GM19452 (cell line): ENCODE measurements around the gene PRODH2.

Source experiments
- ATAC-seq: cut with Tn5 transposase; IDR thresholded peaks from one replicate; pipeline ENCODE4 v1.9.1; 2021; ENCODE audit not compliant: unreplicated experiment

Gene PRODH2, protein sequence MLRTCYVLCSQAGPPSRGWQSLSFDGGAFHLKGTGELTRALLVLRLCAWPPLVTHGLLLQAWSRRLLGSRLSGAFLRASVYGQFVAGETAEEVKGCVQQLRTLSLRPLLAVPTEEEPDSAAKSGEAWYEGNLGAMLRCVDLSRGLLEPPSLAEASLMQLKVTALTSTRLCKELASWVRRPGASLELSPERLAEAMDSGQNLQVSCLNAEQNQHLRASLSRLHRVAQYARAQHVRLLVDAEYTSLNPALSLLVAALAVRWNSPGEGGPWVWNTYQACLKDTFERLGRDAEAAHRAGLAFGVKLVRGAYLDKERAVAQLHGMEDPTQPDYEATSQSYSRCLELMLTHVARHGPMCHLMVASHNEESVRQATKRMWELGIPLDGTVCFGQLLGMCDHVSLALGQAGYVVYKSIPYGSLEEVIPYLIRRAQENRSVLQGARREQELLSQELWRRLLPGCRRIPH

DNA sequence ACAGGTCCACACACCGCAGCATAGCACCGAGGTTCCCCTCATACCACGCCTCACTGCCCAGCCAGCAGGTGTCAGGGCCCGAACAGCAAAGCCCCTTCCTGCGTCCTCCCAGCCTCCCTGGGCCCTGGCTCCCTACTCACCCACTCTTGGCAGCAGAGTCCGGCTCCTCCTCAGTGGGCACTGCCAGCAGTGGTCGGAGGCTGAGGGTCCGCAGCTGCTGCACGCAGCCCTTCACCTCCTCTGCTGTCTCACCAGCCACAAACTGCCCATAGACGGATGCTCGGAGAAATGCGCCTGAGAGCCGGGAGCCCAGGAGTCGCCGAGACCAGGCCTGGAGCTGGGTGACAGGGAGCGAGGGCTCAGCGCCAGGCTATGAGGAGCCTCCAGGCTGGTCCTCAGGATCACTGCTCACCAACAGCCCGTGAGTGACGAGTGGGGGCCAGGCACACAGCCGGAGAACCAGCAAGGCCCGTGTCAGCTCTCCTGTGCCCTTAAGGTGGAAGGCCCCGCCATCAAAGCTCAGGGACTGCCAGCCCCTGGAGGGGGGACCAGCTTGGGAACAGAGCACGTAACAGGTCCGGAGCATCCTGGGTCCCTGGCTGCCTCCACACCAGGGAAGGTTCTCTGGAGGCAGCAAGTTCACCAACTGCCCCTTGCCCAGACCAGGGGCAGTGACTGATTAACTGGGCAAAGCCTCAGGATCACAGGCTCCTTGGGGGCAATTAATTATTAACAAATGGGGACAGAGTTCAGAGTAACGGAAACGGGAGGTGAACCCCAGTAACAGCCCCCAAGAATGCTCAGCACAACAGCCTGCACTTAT lies at the start of gene PRODH2:
TSS of gene PRODH2 (minus strand) at position 626 of the 823 bp plus-strand sequence. CDS start at position 586, 40 bp downstream.
- ATAC-seq: no peak

DNA sequence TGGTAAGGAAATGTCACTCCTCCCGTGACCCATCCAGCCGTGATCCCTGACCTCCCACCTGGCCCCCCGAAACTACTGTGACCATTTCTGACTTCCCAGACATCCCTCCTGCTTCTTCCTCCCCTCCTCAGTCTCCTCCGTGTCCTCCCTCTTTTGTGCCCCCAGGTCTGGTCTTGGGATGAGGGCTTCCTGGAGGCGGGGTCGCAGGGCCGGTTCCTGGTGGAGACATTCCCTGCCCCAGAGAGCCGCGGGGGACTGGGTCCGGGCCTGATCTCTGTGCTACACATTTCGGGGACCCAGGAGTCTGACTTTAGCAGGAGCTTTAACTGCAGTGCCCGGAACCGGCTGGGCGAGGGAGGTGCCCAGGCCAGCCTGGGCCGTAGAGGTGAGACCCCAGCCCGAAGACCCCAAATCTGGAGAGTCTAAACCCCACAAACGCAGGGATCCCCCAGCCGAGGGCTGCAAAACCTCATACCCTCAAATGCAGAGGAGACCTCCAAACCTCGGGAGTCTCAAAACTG lies 49.1 kb upstream of the PRODH2 start:
- ATAC-seq: no peak

DNA sequence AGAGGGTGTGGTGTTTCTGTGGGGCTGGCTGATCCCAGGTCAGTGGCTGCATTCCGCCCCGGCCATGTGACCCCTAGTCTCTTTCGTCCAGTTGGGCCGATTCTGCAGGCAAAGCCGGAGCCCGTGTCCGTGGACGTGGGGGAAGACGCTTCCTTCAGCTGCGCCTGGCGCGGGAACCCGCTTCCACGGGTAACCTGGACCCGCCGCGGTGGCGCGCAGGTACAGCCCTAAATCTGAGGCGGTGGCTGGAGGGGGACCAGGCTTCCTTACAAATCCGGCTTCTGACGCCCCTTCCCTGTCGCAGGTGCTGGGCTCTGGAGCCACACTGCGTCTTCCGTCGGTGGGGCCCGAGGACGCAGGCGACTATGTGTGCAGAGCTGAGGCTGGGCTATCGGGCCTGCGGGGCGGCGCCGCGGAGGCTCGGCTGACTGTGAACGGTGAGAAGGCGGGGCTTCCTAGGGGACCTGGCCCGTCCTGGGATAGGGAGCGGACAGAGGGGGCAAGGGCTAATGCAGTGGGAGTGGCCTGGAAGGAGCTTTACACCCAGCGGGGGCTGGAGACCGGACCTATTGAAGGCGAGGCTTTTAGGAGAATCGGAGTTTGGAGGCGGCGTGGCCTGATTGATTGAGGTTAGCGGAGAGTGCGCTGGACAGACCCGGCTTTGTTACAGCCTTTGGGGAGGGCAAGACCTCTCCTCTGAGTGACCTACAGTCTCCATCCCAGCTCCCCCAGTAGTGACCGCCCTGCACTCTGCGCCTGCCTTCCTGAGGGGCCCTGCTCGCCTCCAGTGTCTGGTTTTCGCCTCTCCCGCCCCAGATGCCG lies 48.4 kb upstream of the PRODH2 start:
- ATAC-seq: no peak

DNA sequence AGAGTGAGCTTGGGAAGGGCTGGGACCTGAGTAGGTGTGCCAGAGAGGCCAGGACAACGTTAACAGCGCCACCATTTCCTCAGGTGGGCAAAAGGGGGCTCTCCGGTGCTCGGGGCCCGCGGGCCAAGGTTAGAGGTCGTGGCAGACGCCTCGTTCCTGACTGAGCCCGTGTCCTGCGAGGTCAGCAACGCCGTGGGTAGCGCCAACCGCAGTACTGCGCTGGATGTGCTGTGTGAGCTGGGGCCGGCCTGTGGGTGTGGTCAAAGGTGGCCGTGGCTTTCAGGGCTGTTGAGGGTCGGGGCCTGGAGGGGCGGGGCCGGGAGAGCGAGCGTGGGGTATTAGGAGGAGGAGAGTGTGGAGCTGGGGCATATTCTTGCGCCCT lies 47.8 kb upstream of the PRODH2 start:
- ATAC-seq: no peak

DNA sequence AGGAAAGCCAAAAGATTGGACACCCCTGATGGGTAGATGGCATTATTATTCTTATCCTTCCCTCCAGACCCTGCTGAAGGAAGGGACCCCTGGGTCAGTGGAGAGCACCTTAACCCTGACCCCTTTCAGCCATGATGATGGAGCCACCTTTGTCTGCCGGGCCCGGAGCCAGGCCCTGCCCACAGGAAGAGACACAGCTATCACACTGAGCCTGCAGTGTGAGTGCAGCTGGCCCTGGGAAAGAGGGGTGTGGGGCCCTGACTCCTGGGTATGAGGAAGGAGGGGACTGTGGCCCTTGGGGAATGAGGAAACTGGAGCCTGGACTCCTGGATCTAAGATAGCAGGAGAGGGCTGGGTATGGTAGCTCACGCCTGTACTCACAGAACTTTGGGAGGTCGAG lies 46.8 kb upstream of the PRODH2 start:
- no peak for ATAC-seq

DNA sequence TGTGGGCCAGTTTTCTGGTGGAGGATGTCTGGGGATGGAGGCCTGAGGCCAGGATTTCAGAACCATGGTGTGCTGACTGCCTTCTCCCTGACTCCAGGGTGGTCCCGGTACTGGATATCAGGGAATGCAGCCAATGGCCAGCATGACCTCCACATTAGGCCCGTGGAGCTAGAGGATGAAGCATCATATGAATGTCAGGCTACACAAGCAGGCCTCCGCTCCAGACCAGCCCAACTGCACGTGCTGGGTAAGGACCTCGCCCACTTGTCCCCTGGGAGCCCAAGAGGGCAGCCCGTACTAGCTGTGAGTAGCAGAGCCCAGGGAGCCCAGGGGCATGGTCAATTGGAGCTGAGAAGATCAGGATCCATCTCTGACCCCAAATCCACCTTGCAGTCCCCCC lies 45.7 kb upstream of the PRODH2 start:
- no peak for ATAC-seq

DNA sequence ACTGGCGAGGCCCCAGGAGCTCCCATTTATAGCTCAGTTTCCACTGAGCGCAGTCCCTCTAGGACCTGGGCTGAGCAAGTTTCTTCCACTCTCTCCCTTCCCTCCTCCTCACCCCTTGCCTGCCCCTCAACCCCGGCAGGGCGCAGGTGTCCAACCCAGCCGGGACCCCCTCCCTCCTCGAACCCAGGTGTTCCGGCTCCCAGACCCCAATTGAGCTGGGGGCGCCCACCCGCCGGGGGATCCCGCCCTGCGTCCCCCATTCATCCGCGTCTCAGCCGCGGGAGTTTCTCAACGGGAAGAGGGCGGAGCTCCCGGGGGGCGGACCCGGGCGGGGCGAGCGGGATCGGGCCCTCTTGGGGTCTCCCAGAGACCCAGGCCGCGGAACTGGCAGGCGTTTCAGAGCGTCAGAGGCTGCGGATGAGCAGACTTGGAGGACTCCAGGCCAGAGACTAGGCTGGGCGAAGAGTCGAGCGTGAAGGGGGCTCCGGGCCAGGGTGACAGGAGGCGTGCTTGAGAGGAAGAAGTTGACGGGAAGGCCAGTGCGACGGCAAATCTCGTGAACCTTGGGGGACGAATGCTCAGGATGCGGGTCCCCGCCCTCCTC lies 44.0 kb upstream of the PRODH2 start, which contains the start of gene KIRREL2:
TSS of gene KIRREL2 (plus strand) at position 366 of the 604 bp plus-strand sequence. CDS start at position 575, 209 bp downstream.
- ATAC-seq: no peak

DNA sequence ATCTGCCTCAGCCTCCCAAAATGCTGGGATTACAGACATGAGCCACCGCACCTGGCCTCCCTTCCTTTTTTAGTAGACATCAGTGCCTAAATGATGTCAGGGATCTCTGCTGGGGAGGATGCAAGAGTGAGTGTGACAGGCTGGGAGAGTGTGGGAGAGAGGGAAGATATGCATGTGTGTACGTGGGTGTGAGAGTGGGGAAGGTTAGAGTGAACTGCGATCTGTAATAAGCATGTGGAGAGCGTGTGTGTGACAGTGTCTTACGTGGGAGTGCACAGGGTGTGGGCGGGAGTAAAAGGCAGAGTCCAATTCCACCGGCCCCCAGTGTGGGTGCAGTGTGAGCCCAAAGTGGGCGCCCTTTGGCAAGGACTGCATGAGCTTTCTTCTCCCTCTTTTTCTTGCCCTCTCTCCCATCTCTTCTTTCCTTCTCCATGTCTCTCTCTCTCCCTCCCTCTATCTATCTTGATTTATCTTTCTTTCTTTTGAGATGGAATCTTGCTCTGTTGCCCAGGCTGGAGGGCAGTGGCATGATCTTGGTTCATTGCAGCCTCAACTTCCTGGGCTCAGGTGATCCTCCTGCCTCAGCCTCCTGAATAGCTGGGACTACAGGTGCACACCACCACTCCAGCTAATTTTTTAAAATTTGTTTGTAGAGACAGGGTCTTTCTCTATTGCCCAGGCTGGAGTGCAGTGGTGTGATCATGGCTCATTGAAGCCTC lies 40.6 kb upstream of the PRODH2 start:
- ATAC-seq: no peak

DNA sequence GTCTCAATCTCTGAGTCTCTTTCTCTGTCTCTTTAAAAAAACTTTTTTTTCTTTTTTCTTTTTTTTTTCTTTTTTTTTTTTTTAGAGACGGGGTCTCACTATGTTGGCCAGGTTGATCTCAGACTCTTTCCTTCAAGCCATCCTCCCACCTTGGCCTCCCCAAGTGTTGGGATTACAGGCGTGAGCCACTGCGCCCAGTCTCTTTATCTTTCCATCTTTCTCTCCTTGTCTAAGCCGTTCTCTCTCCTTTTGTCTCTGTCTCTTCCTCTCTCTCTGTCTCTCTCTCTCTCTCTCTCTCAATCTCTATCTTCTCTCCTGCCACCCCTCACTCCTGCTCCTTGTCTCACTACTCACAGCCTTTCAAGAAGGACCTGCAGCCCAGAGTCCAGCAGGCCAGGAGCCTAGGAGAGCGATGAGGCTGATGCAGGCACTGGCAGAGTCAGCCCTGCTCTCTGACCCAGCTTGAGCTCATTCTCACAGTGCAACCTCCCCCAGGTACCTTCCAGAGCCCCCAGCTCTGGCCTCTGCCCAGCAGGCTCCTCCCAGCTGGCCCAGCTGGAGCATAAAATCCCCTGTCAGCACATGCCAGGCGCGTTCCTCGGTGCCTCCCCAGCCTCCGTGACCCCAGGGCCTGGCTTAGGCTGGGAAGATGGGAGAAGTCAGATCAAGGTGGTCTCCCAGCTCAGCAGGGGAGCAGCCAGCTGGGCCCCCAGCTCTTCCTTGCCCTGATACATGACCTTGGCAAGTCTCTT lies 39.6 kb upstream of the PRODH2 start, which contains the start of gene NPHS1:
TSS of gene NPHS1 (minus strand) at position 476 of the 752 bp plus-strand sequence. CDS start 667 bp downstream, outside the sequence.
- ATAC-seq: no peak

DNA sequence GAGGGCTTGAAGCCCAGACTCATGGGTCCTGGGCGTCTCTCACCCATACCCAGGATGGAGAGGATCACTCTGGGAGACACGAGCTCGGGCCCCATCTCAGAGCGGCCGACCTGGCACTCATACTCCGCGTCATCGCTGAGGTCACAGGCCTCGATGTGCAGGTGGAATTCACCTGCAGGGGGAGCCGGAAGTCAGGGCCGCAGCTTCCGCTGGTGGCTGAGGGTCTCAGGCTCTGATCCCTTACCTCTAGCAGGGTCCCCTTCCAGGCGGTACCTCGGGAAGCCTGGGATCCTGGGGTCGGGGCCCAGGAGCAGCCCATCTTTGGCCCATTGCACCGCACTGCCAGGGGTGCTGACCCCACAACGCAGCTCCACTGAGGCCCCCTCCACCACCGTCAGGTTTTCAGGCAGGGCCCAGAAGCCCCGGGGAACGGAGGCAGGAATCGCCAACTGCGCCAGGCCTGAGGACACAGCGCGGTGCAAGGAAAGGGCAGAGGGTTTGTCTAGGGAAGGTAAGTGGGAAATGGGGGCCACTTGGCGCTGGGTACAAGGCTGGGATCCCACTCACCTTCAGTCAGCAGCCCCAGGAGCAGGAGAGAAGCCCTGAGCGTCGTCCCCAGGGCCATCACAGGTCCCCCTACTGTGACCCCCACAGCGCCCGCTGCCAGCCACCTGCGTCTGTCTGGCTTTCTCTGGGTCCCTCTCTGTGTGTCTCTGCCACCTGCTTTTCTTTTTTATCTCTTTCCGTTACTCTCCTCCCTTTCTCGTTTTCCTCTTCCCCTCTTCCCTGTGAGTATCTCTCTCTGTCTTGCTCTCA lies 38.8 kb upstream of the PRODH2 start:
- no peak for ATAC-seq

DNA sequence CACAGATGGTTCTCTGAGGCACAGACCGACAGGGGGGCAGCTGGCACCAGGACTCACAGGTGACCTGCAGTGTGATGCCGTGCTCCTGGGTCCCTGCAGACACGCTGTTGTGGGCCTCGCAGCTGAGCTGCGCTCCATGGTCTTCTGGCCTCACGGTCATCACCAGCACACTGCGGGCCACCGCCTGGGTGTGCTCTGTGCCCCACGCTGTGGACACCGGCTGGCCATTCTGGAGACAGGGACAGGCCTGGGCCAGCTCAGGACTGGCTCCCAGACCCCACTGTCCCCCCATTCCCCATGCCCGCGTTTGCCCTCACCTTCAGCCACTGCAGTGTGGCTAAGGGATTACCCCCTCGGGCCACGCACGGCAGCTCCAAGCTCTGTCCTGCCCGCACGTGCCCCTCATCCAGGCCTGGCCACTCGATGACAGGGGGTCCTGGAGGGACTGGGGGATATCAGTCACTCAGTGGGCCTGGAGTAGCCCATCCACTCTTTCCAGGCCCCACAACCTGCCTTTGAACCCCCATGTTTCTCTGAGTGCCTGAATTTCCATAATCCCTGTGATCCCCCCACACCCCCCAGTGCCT lies 36.4 kb upstream of the PRODH2 start:
- ATAC-seq: no peak

DNA sequence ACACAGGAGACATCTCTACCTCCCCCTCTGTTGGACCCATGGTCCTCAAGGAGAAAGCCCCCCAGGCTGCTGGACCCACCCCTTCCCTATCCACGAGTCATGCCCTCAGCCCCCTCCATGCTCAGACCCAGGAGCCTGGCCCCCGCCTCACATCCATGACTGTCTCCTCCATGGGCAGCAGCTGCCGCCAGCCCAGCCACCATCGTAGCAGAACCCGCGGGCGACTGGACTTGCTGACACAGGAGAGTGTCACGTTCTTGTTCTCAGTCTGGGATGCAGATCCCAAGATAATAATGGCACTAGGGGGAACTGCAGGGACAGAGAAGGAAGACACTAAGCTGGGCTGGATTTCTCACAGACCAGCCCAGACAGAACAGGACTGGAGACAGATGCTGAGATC lies 35.8 kb upstream of the PRODH2 start:
- ATAC-seq: no peak

DNA sequence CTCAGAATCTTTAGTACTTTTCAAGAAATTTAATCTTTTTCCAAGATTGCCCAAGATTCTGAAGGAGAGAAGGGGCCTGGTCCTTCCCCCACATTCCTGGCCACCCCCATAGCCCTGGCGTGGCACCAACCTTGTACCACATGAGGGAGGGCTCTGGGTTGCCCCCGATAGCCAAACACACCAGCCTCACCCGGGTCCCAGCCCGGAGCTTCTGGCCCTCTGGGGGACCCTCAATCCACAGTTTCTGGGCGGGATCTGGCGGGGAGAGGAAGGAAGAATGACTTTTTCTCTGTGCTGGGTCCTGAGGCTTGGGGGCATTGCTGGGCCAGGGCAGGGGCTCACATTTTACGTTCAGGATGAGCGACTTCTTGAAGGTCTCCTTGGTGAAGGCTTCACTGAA lies 35.3 kb upstream of the PRODH2 start:
- ATAC-seq: no peak

DNA sequence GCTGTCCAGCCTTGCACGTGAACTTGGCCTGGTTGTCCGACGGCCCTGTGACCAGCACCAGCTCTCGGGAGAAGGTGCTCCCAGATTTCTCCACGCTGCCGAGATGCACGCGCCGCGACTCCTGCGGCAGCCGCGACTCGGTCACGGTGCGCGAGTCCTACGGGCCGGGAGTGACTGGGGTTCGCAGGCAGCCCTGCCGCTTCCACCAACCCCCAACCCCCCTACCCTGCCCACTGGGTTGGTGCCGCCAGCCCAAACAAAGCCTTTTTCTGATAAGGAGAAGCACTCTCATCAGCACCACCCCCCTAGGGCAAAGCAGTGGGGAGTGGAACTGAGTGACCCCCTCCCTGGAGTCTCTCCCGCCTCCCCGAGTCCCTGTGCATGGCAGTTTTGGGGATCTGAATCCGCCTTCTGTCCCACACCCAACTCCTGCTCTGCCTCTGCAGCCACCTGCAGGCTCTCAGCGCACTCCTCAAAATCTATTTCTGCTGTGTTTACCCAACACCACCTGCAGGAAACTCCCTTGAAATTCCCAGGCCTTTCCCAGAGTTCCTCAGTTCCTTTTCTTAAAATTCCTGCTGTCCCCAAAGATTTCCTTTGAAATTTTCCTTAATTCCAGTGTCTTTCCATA lies 33.5 kb upstream of the PRODH2 start:
- no peak for ATAC-seq

DNA sequence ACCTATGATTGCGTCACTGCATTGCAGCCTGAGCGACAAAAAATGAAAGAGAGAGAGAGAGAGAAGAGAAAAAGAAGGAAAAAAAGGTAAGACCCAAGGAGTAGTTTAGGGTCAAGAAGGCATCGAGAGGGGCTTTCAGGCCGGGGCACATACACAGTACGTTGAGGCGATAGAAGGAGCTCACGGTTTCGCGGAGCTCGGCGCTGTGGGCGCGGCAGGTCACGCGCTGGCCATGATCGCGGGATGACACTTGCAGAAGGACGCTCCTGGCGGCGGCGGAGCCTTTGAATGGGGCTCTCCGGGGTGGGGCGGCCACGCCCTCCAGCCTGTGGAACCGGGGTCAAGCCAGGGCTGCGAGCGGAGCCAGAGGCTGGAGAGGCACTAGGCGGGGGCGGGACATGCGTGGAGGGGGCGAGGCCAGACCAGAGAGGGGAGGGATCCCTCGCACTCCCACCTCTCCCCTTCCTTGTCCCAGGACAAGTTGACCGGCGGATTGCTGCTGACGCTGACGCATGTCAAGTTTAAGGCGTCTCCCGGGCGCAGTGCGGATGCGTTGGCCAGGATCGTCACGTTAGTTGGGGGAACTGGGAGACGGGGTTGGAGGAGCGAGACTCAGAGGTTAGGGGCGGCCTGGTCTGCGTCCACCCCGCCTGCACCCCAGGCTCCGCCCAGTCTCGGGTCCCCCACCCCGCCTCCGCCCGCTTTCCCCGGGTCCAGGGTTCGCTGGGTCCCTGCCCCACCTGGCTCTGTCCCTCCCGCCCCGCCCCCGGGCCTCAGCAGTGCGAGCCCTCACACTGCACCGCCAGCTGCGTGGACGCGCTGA lies 32.8 kb upstream of the PRODH2 start:
- no peak for ATAC-seq

DNA sequence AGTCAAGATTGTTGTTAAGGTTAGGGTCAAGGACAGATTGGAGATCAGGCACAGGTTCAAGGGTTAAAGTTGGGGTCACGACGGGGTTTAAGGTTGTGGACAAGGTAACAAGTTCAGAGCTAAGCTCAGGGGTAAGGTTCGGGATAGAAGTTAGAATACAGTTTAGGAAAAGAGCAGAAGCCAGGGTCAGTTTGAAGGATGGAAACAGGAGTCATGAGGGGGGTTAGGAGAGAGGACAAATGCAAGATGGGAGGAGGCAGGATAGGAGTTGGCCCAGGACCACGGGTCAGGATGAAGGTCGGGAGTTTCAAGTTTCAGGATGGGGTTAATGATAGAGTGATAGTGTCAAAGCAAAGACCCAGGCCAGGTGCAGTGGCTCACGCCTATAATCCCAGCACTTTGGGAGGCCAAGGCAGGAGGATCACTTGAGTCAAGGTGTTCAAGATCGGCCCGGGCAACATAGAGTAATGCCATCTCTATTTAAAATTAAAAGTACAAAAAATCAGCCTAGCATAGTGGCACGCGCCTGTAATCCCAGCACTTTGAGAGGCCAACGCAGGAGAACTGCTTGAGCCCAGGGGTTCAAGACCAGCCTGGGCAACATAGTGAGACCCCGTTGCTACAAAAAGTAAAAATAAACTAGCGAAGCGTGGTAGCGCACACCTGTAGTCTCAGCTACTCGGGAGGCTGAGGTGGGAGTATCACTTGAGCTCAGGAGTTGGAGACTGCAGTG lies 32.0 kb upstream of the PRODH2 start:
- no peak for ATAC-seq
